NB4 (cell line): ENCODE measurements around the gene KLRC4.

Source experiments
- CTCF ChIP-seq: IDR thresholded peaks from one replicate; pipeline ENCODE4 v1.5.1; 2012; ENCODE audit warnings: low read depth, low read length
- MAX ChIP-seq: IDR thresholded peaks from 2 replicates; pipeline ENCODE4 v1.6.1; 2011; ENCODE audit warnings: low read depth, low read length
- MYC ChIP-seq: IDR thresholded peaks from 2 replicates; pipeline ENCODE4 v1.6.1; 2011; ENCODE audit warnings: low read depth, low read length
- POLR2A ChIP-seq: IDR thresholded peaks from 2 replicates; pipeline ENCODE4 v1.6.1; 2011; ENCODE audit warnings: mild to moderate bottlenecking; ENCODE audit not compliant: insufficient read length; ENCODE audit errors: extremely low read depth

- TF ChIP-seq CTCF (no peak), POLR2A (no peak), MAX (no peak), MYC (0 out of 2 replicates have a peak, but pooled peaks have one; percentile 12)
Measured at GRCh38 chr12:10395390-10395998, 14.1 kb downstream of the KLRC4 start.
